A204.1 (cell line): ENCODE results near the gene RNASE9.
"Not testable (repeated sequence)": the region's sequence is repeated elsewhere in the genome, so short reads cannot be mapped to it uniquely, and the experiment has no call there.

ENCODE experiments used
- FAIRE-seq: peaks from 2 replicates; lab custom pipeline; 2012; peaks lifted over from hg19 to GRCh38; lab: Jason Lieb, UNC

Gene RNASE9

GRCh38 chr14:20572382-20572990 lies 11.6 kb upstream of the RNASE9 start:
- FAIRE-seq: not testable (repeated sequence)

DNA sequence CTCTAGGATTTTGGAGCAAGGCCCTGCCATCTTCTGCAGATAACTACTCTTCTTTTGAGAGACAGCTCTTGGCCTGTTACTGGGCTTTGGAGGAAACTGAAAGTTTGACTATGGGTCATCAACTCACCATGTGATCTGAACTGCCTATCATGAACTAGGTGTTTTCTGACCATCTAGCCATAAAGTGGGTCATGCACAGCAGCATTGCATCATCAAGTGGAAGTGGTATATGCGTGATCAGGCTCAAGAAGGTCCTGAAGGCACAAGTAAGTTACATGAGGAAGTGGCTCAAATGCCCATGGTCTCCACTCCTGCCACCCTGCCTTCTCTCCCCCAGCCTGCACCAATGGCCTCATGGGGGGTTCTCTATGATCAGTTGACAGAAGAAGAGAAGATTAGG lies 9.9 kb upstream of the RNASE9 start:
- not testable (repeated sequence) for FAIRE-seq

GRCh38 chr14:20569865-20570264 lies 9.0 kb upstream of the RNASE9 start:
- FAIRE-seq: not testable (repeated sequence)

DNA sequence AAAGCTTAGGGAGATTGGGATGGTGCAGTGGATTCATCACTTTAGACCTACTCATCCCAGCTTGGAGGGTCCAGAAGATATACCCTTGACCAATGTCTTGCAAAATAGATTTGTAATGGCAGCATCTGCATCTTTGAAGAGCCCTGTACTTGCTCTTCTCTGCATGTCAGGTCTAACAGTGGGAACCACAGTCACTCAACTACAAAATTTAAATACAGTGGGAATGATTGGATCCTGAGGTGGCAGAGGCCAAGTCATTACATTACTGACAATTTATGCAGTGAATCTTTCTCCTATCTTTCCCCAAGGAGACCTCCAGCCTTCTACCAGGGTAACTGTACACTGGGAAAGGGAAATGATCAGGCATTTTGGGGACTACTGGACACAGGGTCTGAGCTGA lies 8.2 kb upstream of the RNASE9 start:
- FAIRE-seq: no peak

DNA sequence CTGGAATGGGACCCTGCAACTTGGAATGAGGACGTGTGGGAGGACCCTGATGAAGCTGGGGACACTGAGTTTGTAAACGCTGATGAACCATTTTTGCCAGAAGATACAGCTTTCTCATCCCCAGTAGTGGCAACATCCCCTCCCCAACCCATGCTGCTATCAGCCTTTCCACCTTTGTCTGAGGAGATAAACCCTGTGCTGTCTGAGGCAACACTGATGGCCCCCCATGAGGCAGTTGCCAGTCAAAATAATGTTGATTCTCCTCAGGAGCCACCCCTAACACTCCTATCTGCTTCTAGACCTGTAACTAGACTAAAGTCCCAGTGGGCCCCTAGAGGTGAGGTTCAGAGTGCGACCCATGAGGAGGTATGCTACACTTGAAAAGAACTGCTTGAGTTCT lies 7.5 kb upstream of the RNASE9 start:
- FAIRE-seq: no peak

- not testable (repeated sequence) for FAIRE-seq
Measured at GRCh38 chr14:20567199-20567598, 6.4 kb upstream of the RNASE9 start.

DNA sequence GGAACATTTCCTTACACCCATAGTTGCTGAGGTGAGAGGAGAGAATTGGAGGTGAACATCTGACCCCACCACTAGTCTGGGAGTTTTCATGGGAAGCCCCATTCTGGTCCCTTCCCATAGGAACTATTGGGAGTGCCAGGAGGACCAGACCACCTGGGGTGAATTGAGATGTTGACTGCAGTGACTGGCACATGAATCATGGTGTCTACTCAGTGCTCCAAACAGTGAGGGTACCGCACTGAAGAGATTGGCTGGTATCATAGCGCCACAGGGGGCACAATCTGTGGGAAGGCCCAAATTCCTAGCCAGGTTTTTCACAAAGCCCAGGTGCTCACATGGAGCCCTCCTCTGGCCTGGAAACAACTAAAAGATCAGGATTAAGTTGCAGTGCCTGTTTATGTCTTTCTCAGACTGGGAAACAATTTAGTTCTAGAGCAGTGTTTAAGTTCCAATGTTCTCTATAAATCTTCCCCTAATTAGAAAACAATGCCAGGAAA lies 3.7 kb upstream of the RNASE9 start:
- no peak for FAIRE-seq

DNA sequence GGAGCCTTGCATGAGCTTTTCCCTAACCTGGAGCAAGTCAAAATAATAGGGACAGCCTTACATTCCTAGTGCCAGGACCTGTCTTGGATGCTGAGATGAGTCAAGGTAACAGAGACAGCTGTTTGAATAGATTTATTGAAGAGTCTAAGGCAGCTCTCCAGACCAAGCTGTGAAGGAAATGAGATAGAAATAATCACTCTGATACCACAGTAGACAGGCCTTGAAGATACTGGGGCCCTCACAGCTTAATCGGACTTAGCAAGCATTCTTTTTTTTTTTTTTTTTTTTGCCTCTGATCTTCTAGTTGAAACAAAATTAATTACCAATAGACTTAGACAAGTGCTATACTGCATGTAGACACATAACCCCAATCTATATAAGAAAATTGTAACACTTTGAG lies 3.1 kb upstream of the RNASE9 start:
- no peak for FAIRE-seq

DNA sequence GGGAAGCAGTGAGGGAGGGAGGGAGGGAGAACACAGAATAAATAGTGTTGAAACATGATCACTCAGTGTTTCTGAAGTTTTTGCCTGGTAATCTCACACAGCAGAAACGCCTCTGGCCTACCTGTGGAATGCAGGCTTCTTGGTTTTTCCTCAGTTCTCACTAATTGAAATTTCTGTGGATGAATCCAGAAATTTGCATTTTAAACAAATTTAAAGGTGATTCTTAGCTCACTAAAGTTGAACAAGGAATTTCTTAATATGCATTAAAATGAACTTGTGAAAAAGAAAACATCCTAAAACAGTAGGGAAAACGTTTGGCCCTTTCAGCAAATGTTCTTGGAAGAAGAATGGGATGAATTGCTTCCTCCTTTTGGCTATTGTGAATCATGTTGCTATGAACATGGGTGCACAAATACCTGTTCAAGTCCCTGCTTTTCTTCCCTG lies 1.4 kb downstream of the RNASE9 start:
- FAIRE-seq: no peak

DNA sequence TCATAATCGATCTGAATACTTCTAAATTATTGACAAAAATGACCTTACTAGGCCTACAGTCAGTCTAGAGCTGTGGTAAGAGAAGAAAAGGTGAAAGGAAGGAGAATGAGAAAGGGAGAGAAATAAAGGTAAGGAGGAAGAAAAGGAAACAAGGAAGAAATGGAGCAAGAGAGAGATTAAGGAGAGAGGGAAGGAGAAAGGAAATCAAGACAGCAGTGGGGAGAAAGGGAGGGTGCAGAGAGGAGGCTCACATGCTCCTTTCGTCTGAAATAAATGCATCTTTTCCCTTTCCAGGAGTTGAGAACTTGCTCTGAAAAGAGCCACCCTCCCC lies 3.7 kb downstream of the RNASE9 start:
- FAIRE-seq: no peak

DNA sequence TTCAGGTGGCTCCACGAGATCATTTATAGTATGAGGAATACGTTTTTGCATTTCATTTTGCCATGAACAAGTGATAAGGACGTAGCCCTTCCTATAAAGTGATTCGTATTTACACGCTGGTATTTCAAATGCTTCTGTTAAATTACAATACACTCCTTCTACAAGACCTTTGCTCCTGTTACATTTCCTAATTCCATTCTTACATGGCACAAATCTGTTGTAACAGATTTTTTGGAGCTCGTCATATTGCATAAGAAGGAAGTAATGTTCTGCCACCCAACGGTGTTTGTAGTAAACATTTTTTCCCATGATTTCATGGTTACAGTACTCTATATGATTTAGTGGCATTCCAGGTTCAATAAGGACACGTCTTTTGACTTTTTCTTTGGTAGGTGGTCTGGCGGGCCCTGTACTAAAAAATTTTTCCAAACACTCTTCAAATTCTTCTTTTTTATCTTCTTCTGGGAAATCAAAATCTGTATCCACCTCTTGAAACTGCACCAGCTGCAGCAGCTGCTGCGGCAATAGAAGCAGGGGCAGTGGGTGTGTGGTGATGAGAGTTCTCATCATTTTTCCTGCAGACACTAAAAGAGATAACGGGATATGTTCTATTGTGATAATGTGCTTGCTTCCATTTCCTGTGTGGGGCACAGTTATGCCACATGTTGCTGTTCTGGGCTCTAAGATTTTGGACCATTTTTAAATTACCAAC lies 4.2 kb downstream of the RNASE9 start:
- FAIRE-seq: no peak

GRCh38 chr14:20555845-20556244 lies 5.0 kb downstream of the RNASE9 start:
- no peak for FAIRE-seq

- FAIRE-seq: no peak
Measured at GRCh38 chr14:20553024-20553423, 7.8 kb downstream of the RNASE9 start.

- no peak for FAIRE-seq
Measured at GRCh38 chr14:20551606-20552005, 9.2 kb downstream of the RNASE9 start.

GRCh38 chr14:20550926-20551325 lies 9.9 kb downstream of the RNASE9 start:
- no peak for FAIRE-seq

DNA sequence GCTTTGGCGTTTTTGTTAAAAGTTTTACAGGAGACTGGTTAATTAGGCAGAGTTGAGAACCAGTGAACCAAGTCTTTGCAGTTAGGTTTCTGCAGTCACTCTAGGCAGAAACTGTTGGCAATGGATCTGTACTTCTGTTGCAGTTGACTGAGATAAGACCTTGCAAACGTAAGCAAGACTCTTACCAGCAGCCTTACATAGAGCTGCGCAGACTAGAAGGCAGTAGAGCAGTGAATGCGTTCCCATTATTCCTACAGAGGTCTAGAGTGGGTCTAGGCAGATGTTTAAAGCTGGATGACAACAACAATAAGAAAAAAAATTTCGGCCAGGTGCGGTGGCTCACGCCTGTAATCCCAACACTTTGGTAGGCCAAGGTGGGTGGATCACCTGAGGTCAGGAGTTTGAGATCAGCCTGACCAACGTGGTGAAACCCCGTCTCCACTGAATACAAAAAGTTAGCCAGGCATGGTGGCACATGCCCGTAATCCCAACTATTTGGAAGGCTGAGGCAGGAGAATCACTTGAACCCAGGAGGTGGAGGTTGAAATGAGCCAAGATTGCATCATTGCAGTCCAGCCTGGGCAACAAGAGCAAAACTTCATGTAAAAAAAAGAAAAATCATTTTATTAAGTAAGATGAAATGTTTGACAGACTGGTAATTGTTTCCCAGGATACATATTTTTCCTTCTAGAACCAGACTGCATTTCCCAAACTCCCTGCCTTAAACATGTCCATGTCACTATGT lies 12.3 kb downstream of the RNASE9 start:
- no peak for FAIRE-seq

DNA sequence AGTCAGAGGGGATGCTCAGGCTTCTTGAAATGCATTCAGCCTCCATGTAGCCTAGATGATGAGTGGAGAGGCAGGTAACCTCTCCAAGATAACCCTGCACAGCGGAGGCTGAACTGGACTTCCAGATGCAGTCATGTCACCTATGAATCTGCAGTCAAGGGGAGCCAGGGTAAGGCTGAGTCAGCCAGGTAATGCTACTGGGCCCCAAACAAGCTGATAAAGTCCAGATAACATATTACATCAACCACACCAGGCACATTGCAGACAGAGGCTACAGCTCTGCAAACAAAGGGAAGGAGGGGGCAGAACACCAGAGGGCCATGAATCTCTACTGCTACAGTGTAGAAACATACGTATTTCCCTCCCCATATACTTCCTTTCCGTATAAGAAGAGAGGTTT lies 14.0 kb downstream of the RNASE9 start:
- FAIRE-seq: no peak

DNA sequence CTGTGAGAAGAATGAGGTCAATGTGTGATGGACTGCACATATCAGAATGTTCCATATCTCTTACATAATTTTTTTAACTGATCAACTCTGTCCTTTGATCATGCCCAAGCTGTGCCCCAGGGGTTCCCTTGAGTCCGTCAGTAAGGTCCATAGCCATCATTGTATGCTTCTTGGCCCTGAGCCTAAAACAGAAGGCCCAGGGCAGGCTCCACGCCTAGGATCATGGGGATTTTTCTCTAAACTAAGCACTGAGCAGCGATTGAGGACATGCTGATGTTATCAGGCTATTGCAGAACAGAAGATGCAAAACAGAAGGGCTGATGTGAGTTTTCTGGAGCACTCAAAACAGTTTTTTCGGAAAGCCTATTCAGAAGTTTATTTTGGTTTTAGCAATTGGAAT lies 20.9 kb downstream of the RNASE9 start:
- no peak for FAIRE-seq

DNA sequence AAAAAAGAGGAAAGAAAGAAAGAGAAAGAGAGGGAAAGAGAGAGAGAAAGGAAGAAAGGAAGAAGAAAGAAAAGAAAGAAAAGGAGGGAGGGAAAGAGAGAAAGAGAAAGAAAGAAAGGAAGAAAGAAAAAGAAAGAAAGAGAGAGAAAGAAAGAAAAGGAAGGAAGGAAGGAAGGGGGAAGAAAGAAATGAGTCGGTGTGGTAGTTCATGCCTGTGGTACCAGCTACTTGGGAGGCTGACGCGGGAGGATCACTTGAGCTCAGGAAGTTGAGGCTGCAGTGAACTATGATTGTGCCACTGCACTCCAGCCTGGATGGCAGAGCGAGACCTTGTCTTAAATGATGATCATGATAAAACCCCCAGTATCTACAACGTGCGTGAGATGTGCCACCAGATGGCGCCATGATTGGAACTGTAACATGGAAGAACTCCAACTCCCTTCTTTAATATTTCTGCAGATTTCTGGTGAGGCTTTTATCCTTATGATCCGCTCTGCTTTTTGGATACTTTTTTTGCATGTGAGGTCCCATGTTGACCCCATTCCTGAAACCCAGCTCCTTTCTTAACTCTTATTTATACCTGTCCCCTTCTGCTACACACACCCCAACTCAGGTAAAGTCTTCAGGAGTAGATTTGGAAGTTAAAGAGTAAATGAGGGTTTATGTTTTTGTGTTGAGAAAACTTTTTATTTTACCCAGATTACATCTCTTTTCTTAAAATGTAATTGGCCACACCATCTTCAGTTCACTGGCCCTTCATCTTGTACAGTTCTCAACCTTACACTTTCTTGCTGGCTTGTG lies 29.9 kb downstream of the RNASE9 start:
- FAIRE-seq: peak; percentile 74

- no peak for FAIRE-seq
Measured at GRCh38 chr14:20529806-20530205, 31.0 kb downstream of the RNASE9 start.

DNA sequence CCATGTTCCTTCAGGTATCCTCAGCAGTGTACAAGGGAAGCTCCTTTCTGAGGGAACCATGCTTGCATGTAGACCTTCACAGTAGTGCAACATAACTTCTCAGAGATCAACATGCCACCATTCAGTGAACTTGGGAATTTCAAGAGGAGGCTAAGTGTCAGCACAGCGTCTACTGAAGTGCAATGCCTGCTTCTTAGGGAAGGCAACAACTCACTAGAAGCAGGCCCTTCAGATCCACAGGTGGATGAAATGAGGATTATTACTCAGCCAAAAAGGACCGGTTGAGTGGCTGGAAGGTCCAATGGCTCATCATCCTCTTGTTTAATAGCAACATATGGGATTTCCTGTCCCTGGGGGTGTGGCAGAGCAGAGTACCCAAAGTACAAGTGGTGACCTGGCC lies 36.8 kb downstream of the RNASE9 start:
- FAIRE-seq: no peak

- no peak for FAIRE-seq
Measured at GRCh38 chr14:20522332-20522731, 38.5 kb downstream of the RNASE9 start.

DNA sequence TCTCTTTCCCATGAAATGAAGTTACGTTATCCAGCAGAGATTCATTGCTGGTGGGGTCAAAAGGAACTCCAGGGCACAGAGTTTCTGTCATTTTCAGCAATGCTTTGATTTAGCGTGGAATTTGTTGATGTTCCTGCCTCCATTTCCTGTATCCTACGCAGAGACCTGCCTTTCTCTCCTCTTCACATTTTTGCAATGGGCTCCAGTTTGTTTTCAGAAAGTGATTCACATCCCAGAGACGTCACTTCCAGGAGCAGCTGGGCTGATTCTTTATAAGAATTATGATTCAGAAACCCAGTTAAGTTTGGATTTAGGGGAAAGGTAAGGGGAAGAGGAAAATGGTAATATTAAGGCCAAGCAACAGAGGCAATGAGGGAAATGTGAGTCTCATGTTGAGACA lies 43.9 kb downstream of the RNASE9 start:
- no peak for FAIRE-seq
